ENCODE data around the gene PXT1.

GRCh38 chr6:36469148-36469661 lies 26.6 kb upstream of the PXT1 start:
- TF ChIP-seq CTCF (IDR thresholded peaks at IDR 0.05), result no peak
- TF ChIP-seq POLR2A (IDR thresholded peaks at IDR 0.05), result no peak
- no peak for TF ChIP-seq EP300 (IDR thresholded peaks at IDR 0.05)

All from upper lobe of left lung (tissue), 4 donors.